Activated CD4-positive, CD25-positive, alpha-beta regulatory T cell treated with anti-CD3 and anti-CD28 coated beads, Interleukin-2, amount 50 U/mL, for 16 hours (primary cell): ENCODE measurements around the gene ETFB.

Experiments used
- DNase-seq: peaks from one replicate; pipeline ENCODE4 v3.0.0-alpha.2; 2020; ENCODE audit warnings: low read depth, low spot score

Gene ETFB

GRCh38 chr19:51372649-51373504, 6.7 kb upstream of the ETFB start, which contains the start of gene NKG7:
Gene NKG7, minus strand, starts transcription at chr19:51372654. Its CDS starts 119 bp downstream, at chr19:51372535.
- DNase-seq = no peak

GRCh38 chr19:51372021-51372648, 5.9 kb upstream of the ETFB start:
- no peak for DNase-seq

GRCh38 chr19:51371186-51371690, 5.0 kb upstream of the ETFB start:
- DNase-seq = no peak

- DNase-seq = no peak
Observed at GRCh38 chr19:51370230-51370629, 4.0 kb upstream of the ETFB start.

- DNase-seq = no peak
Observed at GRCh38 chr19:51368366-51369282, 2.4 kb upstream of the ETFB start, which contains the start of gene CLDND2. Gene CLDND2, minus strand, starts transcription at chr19:51369003. Its CDS starts 426 bp downstream, at chr19:51368577.

GRCh38 chr19:51367565-51368365, 1.6 kb upstream of the ETFB start:
- DNase-seq = peak; percentile 90

- no peak for DNase-seq
Observed at GRCh38 chr19:51367255-51367564, 1.0 kb upstream of the ETFB start.

- DNase-seq = peak; percentile 87
Observed at GRCh38 chr19:51366389-51367254, 434 bp upstream of the ETFB start.

GRCh38 chr19:51365211-51365964, 800 bp downstream of the ETFB start:
- DNase-seq = no peak

- DNase-seq = no peak
Observed at GRCh38 chr19:51364200-51365106, 1.7 kb downstream of the ETFB start.

GRCh38 chr19:51361239-51361638, 4.9 kb downstream of the ETFB start:
- DNase-seq = no peak

GRCh38 chr19:51359294-51359693, 6.9 kb downstream of the ETFB start:
- DNase-seq = no peak

- DNase-seq = no peak
Observed at GRCh38 chr19:51357952-51358351, 8.2 kb downstream of the ETFB start.

- DNase-seq = no peak
Observed at GRCh38 chr19:51356159-51356801, 9.9 kb downstream of the ETFB start.

- DNase-seq = no peak
Observed at GRCh38 chr19:51354742-51355148, 11.4 kb downstream of the ETFB start.

- DNase-seq = no peak
Observed at GRCh38 chr19:51354103-51354741, 12.0 kb downstream of the ETFB start.

GRCh38 chr19:51352783-51353360, 13.3 kb downstream of the ETFB start:
- DNase-seq = no peak
